Measurements from ENCODE around the gene DNPEP. TPM values are rescaled to one million over a fixed set of nuclear protein-coding genes. Genes with fewer than 3 reads are reported as not detected.
"Not testable (repeated sequence)": the region's sequence is repeated elsewhere in the genome, so short reads cannot be mapped to it uniquely, and the experiment has no call there.

Gene DNPEP
- total RNA-seq, 4 donors from 2014 or later: 37.8 to 76.9 (median 59.2) TPM

GRCh38 chr2:219408204-219408603 is 20.5 kb upstream of the DNPEP start:
- Histone ChIP-seq H3K4me3 (no peak overlapping the region), H3K27ac (peak overlapping the region; percentile 91 to 95 (median 92)), H3K4me1 (peaks cover 5 to 74% (median 13%) of the 10 kb centered on the region in 3 donors), H3K36me3 (no peaks in the 10 kb centered on the region), H3K27me3 (no peaks in the 10 kb centered on the region), H3K9me3 (peaks cover 0 to 4% (median 0%) of the 10 kb centered on the region in 3 donors)
- ATAC-seq: no peak
- 19 to 33% methylated on average over 3 to 4 of the region's 5 CpGs for WGBS, 2 donors (ENCODE audit: low coverage in 1 of 2)
- no peak for TF ChIP-seq POLR2AphosphoS5 (IDR thresholded peaks at IDR 0.05)
- no peak for TF ChIP-seq EP300 (IDR thresholded peaks at IDR 0.05)
- no peak for TF ChIP-seq POLR2A (IDR thresholded peaks at IDR 0.05)
- no peak for TF ChIP-seq CTCF (IDR thresholded peaks at IDR 0.05)

GRCh38 chr2:219407343-219407742 is 19.6 kb upstream of the DNPEP start:
- not testable (repeated sequence) for H3K36me3 ChIP-seq, H3K9me3 ChIP-seq, H3K27me3 ChIP-seq, ATAC-seq, H3K4me3 ChIP-seq
- Histone ChIP-seq H3K27ac (peak overlapping the region; percentile 91 to 95 (median 92)), H3K4me1 (peaks cover 5 to 82% (median 13%) of the 10 kb centered on the region in 3 donors)
- WGBS, 2 donors (ENCODE audit: low coverage in 1 of 2): 73 to 85% methylated on average over 3 to 5 of the region's 5 CpGs

DNA sequence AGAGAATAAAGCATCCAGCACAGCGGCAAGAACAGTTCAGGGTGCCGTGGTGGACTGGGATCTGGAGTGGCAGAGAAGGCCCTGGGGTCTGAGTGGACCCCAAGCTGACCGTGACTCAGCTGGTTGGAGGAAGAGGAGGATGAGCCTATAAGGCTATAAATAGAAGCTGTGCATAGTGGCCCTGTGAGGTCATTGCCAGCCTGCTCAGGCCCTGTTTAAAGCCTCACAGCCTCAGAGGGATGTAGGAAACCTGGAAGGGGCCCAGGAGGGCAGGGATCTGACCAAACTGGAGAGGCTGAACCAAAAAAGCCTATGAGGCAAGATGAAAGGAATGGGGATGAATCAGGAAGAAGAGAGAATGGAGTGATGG is 19.1 kb upstream of the DNPEP start:
- peak; percentile 82 for ATAC-seq
- Histone ChIP-seq H3K36me3 (no peaks in the 10 kb centered on the region), H3K4me1 (peaks cover 5 to 85% (median 13%) of the 10 kb centered on the region in 3 donors), H3K27me3 (no peaks in the 10 kb centered on the region), H3K27ac (peak overlapping the region; percentile 91 to 95 (median 92)), H3K9me3 (peaks cover 0 to 3% (median 0%) of the 10 kb centered on the region in 3 donors), H3K4me3 (no peak overlapping the region)
- WGBS, 2 donors (ENCODE audit: low coverage in 1 of 2): 53 to 60% methylated on average over 3 of the region's 3 CpGs
- peak; percentile 51 for TF ChIP-seq EP300 (IDR thresholded peaks at IDR 0.05)
- peak; percentile 75 for TF ChIP-seq POLR2AphosphoS5 (IDR thresholded peaks at IDR 0.05)
- no peak for TF ChIP-seq POLR2A (IDR thresholded peaks at IDR 0.05)
- no peak for TF ChIP-seq CTCF (IDR thresholded peaks at IDR 0.05)

- Histone ChIP-seq H3K27ac (peak overlapping the region; percentile 91 to 95 (median 92)), H3K36me3 (no peaks in the 10 kb centered on the region), H3K9me3 (no peaks in the 10 kb centered on the region), H3K27me3 (no peaks in the 10 kb centered on the region), H3K4me1 (peaks cover 5 to 85% (median 13%) of the 10 kb centered on the region in 3 donors), H3K4me3 (no peak overlapping the region)
- peak; percentile 0 for ATAC-seq
- 63 to 77% methylated on average over 5 to 6 of the region's 7 CpGs for WGBS, 2 donors (ENCODE audit: low coverage in 1 of 2)
- no peak for TF ChIP-seq EP300 (IDR thresholded peaks at IDR 0.05)
- TF ChIP-seq POLR2AphosphoS5 (IDR thresholded peaks at IDR 0.05): no peak
- TF ChIP-seq CTCF (IDR thresholded peaks at IDR 0.05): no peak
- no peak for TF ChIP-seq POLR2A (IDR thresholded peaks at IDR 0.05)
Measured at GRCh38 chr2:219405958-219406860, 18.5 kb upstream of the DNPEP start.

DNA sequence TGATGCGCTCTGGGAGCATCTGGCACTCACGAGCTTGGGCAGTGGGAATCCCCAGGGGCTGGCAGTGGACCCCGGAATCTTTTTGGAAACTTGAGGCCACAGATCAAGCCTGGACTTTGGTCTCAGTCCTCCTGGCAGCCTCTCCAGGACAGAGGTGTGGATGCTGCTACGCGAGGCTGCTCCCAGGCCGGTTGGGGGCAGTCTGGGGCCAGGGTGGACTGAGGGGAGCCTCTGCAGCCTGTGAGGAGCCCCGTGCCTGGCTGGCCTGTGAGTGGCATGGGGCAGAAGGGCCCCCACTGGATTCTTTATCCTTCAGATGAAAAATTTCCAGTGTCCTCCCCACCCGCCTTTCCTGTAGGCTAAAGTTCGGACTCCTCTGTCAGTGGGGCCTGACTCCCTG is 17.7 kb upstream of the DNPEP start:
- Histone ChIP-seq H3K27ac (peak overlapping the region; percentile 91 to 95 (median 92)), H3K36me3 (no peaks in the 10 kb centered on the region), H3K4me3 (peak overlapping the region in 1 of 2 donors; percentile 2), H3K4me1 (peaks cover 5 to 84% (median 13%) of the 10 kb centered on the region in 3 donors), H3K9me3 (no peaks in the 10 kb centered on the region), H3K27me3 (no peaks in the 10 kb centered on the region)
- peak; percentile 68 for ATAC-seq
- 30% methylated on average over 2 of the region's 9 CpGs; no CpG with 5 or more reads in 1 of the 2 donors for WGBS, 2 donors (ENCODE audit: low coverage in 1 of 2)
- TF ChIP-seq POLR2AphosphoS5 (IDR thresholded peaks at IDR 0.05) (peak; percentile 59), EP300 (IDR thresholded peaks at IDR 0.05) (no peak), CTCF (IDR thresholded peaks at IDR 0.05) (peak in 3 of 4 experiments; percentile 54 to 76 (median 55)), POLR2A (IDR thresholded peaks at IDR 0.05) (no peak)
